Subcutaneous adipose tissue (tissue), 4 donors: Measurements from ENCODE around the gene CLCA2. TPM values are rescaled to one million over a fixed set of nuclear protein-coding genes. Genes with fewer than 3 reads are reported as not detected.

Experiments used
- CTCF ChIP-seq: fragments of 450-650 bp; IDR thresholded peaks from one replicate; pipeline ENCODE4 v1.5.1; 2016; ENCODE audit warnings: low read depth, mild to moderate bottlenecking, control low read depth, antibody characterized with exemption, moderate library complexity
- total RNA-seq, 4 donors: library from RNA; depleted of rRNA; stranded (reverse); fragments of >200 nt; gene quantifications; one replicate each; pipeline ENCODE4 v1.1.0, GENCODE V29; 2016

The CLCA2 gene
- total RNA-seq, 4 donors from 2014 or later: 0.88 to 1.4 TPM; not detected in 2

GRCh38 chr1:86472152-86472551, 48.2 kb downstream of the CLCA2 start:
- TF ChIP-seq CTCF: no peak

GRCh38 chr1:86472767-86473166, 48.8 kb downstream of the CLCA2 start:
- TF ChIP-seq CTCF: no peak

GRCh38 chr1:86477256-86477655, 53.3 kb downstream of the CLCA2 start:
- TF ChIP-seq CTCF: no peak

- TF ChIP-seq CTCF: no peak
These were observed 53.7 kb downstream of the CLCA2 start for GRCh38 chr1:86477682-86478081.

- TF ChIP-seq CTCF: no peak
These were observed 54.6 kb downstream of the CLCA2 start for GRCh38 chr1:86478416-86479156.

GRCh38 chr1:86481966-86482365, 58.0 kb downstream of the CLCA2 start:
- no peak for TF ChIP-seq CTCF

GRCh38 chr1:86487131-86487810, 63.3 kb downstream of the CLCA2 start:
- TF ChIP-seq CTCF: no peak
